DND-41 (cell line): ENCODE measurements around the gene APOL6.

ENCODE experiments used
- ATAC-seq: fragments of 200-7000 bp; cut with Tn5 transposase; 3 replicates; pipeline ENCODE4 v1.9.1; 2021; ENCODE audit warnings: low read depth; ENCODE audit not compliant: insufficient read depth
- DNase-seq: peaks from one replicate; pipeline ENCODE4 v3.0.0-alpha.2; 2020
- H2AFZ ChIP-seq: 2 replicates; pipeline ENCODE4 v1.6.0; 2012; ENCODE audit warnings: low read depth, low read length
- H3K27ac ChIP-seq: 2 replicates; pipeline ENCODE4 v1.5.1; 2012; ENCODE audit warnings: low read length, inconsistent platforms
- H3K27me3 ChIP-seq: fragments of 200-600 bp; sonication (generic); 2 replicates; pipeline ENCODE4 v1.6.0; 2012; ENCODE audit warnings: low read length, mild to moderate bottlenecking, inconsistent platforms; ENCODE audit not compliant: insufficient read depth, poor library complexity
- H3K36me3 ChIP-seq: 2 replicates; pipeline ENCODE4 v1.5.1; 2012; ENCODE audit warnings: low read length, inconsistent platforms; ENCODE audit not compliant: insufficient read depth
- H3K4me1 ChIP-seq: 2 replicates; pipeline ENCODE4 v1.5.1; 2012; ENCODE audit warnings: mild to moderate bottlenecking, low read length; ENCODE audit not compliant: insufficient read depth
- H3K4me2 ChIP-seq: 2 replicates; pipeline ENCODE4 v1.6.0; 2012; ENCODE audit warnings: mild to moderate bottlenecking, moderate library complexity, low read length, inconsistent platforms; ENCODE audit not compliant: insufficient read depth
- H3K4me3 ChIP-seq, 2 experiments: fragments of 200-600 bp in 1 of 2; shearing (Covaris generic) in 1 of 2; 2 replicates each; pipeline ENCODE4 v1.5.1; 2012 to 2016; ENCODE audit warnings: inconsistent platforms in 2 of 2, low read length in 2 of 2, mild to moderate bottlenecking in 2 of 2, low read depth in 1 of 2, moderate library complexity in 1 of 2
- H3K79me2 ChIP-seq: 2 replicates; pipeline ENCODE4 v1.6.0; 2012; ENCODE audit warnings: low read length, inconsistent platforms; ENCODE audit not compliant: insufficient read depth
- H3K9ac ChIP-seq: 2 replicates; pipeline ENCODE4 v1.6.0; 2012; ENCODE audit warnings: low read depth, mild to moderate bottlenecking, inconsistent platforms, low read length, moderate library complexity
- H3K9me3 ChIP-seq: 2 replicates; pipeline ENCODE4 v1.5.1; 2012; ENCODE audit warnings: low read length, moderate library complexity, mild to moderate bottlenecking, inconsistent platforms; ENCODE audit not compliant: insufficient read depth, severe bottlenecking
- H4K20me1 ChIP-seq: 2 replicates; pipeline ENCODE4 v1.6.0; 2012; ENCODE audit warnings: low read length; ENCODE audit not compliant: insufficient read depth
- CTCF ChIP-seq: IDR thresholded peaks from 2 replicates; pipeline ENCODE4 v1.5.1; 2012; ENCODE audit warnings: borderline replicate concordance, low read length, moderate library complexity, mild to moderate bottlenecking; ENCODE audit not compliant: poor library complexity, severe bottlenecking; ENCODE audit errors: extremely low read depth
- EZH2 ChIP-seq: IDR thresholded peaks from 3 replicates; pipeline ENCODE4 v1.6.1; 2012; ENCODE audit warnings: borderline replicate concordance, low read depth, mild to moderate bottlenecking, moderate library complexity, low read length, inconsistent platforms; ENCODE audit not compliant: severe bottlenecking

APOL6 gene

GRCh38 chr22:35627267-35628041, 20.8 kb upstream of the APOL6 start:
- ATAC-seq (no peak), DNase-seq (no peak)
- Histone ChIP-seq H3K27me3 (no peaks in the 10 kb centered on the region), H3K27ac (no peak overlapping the region), H2AFZ (no peak overlapping the region), H3K9me3 (no peaks in the 10 kb centered on the region), H3K4me1 (no peaks in the 10 kb centered on the region), H4K20me1 (no peaks in the 10 kb centered on the region; the same call in 1 of the 2 replicates), H3K4me3 (no peak overlapping the region), H3K9ac (no peak overlapping the region), H3K4me2 (no peak overlapping the region), H3K36me3 (no peaks in the 10 kb centered on the region), H3K79me2 (no peaks in the 10 kb centered on the region)
- TF ChIP-seq CTCF (peak; percentile 39), EZH2 (no peak)

GRCh38 chr22:35628732-35629131, 19.5 kb upstream of the APOL6 start:
- H2AFZ ChIP-seq, result no peak overlapping the region
- no peak overlapping the region for H3K27ac ChIP-seq
- no peak for TF ChIP-seq EZH2
- H3K4me3 ChIP-seq, result no peak overlapping the region
- no peaks in the 10 kb centered on the region for H3K9me3 ChIP-seq
- DNase-seq (no peak), ATAC-seq (no peak)
- H3K9ac ChIP-seq, result no peak overlapping the region
- H4K20me1 ChIP-seq, result no peaks in the 10 kb centered on the region; the same call in 1 of the 2 replicates
- no peak overlapping the region for H3K4me2 ChIP-seq
- H3K36me3 ChIP-seq, result no peaks in the 10 kb centered on the region
- no peaks in the 10 kb centered on the region for H3K4me1 ChIP-seq
- H3K27me3 ChIP-seq, result no peaks in the 10 kb centered on the region
- H3K79me2 ChIP-seq, result no peaks in the 10 kb centered on the region

GRCh38 chr22:35629406-35630216, 18.6 kb upstream of the APOL6 start:
- Histone ChIP-seq H3K9ac (no peak overlapping the region), H4K20me1 (no peaks in the 10 kb centered on the region; the same call in 1 of the 2 replicates), H3K27me3 (no peaks in the 10 kb centered on the region), H3K4me1 (no peaks in the 10 kb centered on the region), H3K79me2 (no peaks in the 10 kb centered on the region), H3K27ac (no peak overlapping the region), H3K9me3 (no peaks in the 10 kb centered on the region), H3K4me2 (no peak overlapping the region), H3K4me3 (no peak overlapping the region), H3K36me3 (no peaks in the 10 kb centered on the region), H2AFZ (no peak overlapping the region)
- ATAC-seq (peak; percentile 27; the same call in 1 of the 3 replicates), DNase-seq (peak; percentile 16)
- TF ChIP-seq EZH2 (no peak), CTCF (no peak)

- Histone ChIP-seq H3K27me3 (no peaks in the 10 kb centered on the region), H3K4me3 (no peak overlapping the region), H3K9ac (no peak overlapping the region), H3K4me1 (no peaks in the 10 kb centered on the region), H3K36me3 (no peaks in the 10 kb centered on the region), H3K27ac (no peak overlapping the region), H2AFZ (no peak overlapping the region), H3K79me2 (no peaks in the 10 kb centered on the region), H4K20me1 (no peaks in the 10 kb centered on the region; the same call in 1 of the 2 replicates), H3K4me2 (no peak overlapping the region), H3K9me3 (no peaks in the 10 kb centered on the region)
- no peak for DNase-seq
- 0 out of 3 replicates have a peak, but pooled peaks have one; percentile 14 for ATAC-seq
- TF ChIP-seq EZH2 (no peak), CTCF (no peak)
Observed at GRCh38 chr22:35630387-35630793, 17.9 kb upstream of the APOL6 start.
